ENCODE measurements around the gene CELSR1.

CELSR1 gene

DNA sequence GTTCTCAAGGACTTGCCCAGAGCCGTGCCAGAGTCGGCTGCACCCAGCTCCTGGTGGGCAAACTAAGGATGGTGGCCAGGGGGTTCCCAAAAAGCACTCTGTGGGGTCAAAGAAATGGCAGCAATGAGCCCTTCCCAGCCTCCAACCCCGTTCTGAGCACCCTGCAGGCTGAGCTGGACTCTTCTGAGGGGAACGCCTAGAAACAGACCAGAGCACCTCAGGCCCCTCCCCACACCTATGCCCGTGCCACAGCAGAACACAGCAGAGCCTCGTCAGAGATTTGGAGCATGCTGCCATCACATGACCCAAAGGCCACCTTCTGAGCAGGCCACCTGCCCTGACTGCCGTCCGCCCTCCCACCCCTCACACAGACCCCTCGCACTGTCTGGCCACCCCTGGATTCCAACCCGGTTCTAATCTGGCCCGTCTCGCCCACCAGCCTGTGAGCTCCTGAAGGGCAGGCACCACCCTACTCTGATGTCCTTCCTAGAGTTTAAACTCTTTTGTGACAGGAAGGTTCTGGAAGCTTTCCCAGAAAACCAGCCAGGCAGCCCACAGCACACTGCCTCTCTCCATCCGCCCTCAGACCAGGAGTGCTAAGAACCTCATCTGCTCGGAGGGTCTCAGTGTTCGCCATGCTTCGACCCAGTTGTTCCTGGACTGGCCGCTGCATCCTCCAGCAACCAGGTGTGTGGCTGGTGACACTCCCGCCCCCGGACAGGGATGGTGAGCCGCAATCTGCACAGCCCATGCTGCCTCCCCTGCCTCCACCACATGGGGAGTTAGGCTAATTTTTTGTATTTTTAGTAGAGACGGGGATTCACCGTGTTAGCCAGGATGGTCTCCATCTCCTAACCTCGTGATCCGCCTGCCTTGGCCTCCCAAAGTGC lies 97.6 kb downstream of the CELSR1 start:
- no peak for DNase-seq

DNA sequence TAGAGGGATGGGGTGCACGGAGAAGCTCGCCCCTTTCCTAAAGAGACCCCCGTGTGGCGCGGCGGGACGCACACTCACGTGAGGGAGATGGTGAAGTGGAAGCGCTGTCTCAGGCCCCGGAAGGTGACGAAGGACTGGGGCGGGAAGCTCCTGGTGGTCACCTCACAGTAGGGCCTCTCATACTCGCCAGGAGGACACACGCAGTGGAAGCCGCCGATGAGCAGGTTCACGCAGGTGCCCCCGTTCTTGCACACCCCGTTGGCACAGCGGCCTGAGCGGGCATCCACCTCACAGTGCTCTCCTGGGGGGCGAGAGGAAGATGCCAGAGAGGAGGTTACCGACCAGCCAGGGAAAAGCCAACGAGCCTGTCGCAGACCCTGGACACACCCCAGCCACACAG lies 98.3 kb downstream of the CELSR1 start:
- no peak for DNase-seq

DNA sequence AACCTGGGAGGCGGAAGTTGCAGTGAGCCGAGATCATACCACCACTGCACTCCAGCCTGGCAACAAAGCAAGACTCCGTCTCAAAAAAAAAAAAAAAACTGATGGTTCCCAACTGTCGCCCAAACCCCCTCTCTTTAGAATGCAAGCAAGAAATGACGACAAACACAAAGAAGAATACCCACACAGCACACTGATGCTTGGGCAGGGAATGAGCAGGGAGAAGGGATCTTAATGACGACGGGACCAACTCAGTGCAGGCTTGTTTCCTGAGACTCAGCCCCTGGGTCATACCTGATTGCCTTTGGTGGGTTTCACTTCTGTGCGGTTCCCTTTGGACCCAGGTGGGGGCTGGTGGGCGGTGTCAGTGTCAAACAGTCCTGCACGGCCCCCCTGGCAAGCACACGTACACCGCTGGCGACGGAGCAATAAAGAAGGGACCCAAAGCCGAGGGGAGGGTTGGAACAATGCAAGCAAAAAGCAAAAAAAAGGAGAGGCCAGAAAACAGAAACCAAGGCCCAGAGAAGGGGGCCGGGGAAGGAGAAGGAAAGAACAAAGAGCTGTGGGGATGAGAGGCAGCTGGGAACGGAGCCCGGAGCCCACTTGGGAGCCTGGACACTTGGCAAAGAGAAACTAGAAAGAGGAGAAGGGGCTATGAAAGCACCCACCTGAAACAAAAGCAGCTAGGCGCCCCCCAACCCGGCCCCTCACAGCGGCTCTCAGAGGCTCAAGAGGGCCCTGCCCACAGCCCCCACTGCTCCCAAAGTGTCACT lies 99.6 kb downstream of the CELSR1 start:
- DNase-seq = no peak

DNA sequence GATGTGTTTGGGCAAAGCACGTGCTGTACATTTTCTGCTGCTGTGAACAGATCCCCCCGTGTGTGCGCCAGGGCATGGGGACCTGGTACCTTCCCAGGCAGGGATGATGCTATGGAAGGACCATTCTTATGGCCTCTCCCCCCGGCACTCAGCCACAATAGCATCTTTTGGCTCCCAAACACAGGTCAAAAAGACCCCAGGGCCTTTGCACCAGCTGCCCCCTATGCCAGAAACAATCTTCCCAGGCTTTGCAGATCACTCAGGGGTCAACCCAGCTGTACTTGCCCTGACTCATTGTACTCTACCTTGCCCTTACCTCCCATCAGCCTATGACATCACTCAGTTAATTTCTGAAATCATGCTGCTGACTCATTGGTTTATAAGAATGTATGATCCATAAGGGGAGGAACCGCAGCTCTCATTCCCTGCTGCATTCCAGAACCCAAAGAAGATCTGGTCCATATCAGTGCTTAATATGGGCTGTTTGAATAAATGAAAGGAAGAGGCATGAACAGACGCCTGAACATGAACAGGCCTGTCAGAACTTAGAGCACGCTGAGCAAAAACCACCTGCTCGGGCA lies 100.7 kb downstream of the CELSR1 start:
- DNase-seq = no peak

DNA sequence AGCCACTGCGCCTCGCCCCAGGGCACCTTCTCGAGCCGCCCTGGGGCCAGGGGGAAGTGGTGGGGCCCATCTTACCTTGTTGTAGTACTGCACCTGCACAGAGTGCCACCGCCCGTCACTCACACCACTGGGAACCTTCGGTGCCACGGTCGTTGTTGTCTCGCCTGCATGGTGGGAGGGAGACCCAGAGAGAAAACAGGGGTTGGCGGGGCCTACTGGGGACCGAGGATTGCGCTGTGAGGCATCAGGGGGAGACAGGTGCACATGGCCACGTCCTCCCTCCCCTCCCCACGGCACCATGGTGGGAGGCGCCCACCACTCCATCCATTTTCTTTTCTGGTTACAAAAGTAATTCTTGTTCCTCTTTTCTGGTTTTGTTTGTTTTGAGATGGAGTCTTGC lies 104.1 kb downstream of the CELSR1 start:
- no peak for DNase-seq

DNA sequence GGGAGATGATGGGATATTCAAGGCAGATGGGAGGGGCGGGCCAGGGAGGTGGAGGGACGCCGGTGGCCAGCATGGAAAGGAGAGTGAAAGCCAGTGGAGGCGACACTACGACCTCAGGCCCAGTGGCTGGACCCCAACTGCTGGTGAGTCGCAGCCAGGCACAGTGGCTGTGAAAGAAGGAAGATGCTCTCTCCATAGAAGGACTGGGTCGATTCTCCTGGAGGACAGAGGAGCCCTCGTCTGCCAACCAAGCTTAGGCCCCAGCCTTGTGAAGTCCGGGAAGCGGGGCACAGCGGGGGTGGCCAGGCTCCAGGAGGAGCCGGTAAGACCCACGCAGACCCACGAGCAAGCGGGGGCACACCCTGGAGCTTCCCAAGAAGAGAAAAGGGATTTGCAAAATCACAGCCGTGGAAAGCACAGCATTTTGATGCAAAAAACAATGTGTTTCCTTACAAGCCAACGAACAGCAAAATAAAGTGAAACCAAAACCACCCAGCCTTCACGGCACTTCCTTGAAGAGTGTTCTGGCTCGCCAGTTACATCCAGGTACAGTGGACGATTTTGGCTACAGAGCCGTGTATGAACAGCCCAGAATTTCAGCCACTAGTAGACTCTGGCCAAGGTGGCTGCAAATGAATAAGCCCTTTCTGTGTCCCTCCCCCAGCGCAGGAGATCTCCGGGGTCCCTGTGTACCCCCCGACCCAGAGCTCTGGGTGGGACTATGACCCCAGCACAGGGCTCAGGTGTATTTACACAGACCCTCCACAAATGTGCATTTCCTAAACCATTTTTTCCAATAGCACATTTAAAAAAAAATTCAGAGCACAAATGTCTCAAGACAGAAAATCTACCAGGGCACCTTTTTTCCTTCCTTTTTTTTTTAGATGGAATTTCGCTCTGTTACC lies 105.0 kb downstream of the CELSR1 start:
- DNase-seq = peak; percentile 12

DNA sequence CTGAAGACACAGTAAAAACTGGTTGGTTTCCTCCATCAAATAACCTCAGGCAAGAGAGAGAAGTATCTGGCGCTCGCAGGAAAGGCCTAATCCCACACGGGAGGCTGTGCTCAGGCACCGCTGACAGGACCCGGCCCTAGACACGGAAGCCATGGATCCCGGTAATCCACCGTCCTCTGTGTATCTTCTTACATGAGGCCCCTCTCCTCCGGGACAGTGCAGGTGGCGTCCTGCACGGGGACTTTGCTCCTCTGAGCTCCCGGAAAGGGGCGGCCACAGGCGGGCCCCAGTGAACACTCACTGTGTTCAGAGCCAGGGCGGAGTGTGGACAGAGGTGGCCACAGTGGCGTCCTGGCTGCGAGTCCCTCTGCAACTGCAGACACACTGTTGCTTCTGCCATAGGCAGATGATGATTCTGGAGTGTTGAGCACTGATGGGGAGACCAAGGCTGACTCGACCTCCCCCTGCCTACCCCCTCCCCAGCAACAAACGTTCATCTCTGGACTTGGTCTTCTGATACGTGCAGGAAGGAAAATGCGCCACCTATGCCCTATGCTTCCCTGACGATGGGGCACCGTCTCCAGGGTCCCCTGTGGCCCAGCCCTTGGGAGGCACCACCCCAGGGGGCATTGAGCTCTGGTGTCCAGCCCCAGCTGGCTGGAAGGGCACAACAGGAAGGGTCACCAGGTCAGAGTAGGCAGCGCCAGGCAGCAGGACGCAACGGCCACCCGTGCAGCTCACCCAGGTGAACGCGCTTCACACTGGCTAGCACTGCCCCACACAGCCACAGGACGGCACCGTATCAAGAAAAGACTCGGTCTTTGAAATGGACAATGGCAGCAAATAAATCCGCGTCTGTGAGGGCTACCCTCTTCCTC lies 106.2 kb downstream of the CELSR1 start:
- no peak for DNase-seq

DNA sequence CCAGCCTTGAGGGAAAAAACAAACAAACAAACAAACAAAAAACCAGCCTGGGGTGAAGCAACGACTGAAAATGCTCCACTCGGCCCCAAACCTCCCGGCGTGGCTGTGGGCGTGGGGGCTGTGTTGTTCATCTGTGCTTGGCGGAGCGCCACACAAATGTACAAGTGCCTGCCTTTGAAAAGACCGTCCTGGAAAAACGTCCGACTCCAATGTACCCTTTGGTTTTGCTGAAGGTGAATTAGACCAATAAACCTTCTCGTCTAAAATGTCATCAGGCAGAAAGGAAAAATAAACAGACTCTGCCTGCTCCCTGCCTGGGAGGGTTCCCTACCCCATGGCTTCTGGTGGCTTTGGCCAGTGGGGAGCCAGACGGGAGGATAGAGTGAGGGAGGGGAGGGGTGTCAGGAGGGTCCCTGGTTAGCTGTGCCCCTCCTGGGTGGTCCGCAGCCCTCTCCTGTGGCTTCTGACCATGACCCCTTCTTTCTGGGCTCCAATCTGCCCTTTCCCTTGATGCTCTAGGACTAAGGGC lies 108.0 kb downstream of the CELSR1 start:
- DNase-seq = no peak

DNA sequence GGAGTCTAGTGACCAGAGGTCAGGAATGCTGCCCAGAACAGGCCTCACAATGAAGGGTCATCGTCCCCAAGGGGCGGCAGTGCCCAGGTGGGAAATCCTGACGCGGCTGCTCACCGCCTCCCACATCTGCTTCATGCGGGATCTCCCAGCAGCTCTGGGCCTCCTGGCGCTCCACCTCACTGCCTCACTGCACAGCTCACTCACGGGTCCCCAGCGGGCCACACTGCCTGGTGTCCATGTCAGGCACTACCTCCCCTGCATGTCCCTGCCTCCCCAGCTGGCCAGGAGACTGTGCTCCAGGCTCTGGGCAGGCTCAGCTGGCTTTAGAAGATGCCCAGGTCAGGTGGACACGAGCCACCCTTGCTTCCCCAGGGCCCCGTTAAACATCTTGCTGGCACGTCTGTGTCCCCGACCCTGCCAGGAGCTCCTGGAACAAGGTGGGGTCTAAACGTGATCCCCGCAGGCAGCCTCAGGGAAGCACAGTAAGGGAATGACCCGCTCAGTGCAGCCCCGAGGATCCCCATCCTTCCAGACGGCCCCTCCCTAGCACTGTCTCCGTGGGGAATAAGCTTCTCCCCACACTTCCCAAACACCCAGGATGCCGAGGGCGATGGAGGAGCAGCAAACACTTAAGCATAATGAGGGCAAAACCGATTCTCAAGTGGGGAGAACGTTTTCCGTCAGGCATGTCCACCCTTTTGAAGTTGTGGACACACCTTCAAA lies 108.7 kb downstream of the CELSR1 start:
- DNase-seq = no peak

DNA sequence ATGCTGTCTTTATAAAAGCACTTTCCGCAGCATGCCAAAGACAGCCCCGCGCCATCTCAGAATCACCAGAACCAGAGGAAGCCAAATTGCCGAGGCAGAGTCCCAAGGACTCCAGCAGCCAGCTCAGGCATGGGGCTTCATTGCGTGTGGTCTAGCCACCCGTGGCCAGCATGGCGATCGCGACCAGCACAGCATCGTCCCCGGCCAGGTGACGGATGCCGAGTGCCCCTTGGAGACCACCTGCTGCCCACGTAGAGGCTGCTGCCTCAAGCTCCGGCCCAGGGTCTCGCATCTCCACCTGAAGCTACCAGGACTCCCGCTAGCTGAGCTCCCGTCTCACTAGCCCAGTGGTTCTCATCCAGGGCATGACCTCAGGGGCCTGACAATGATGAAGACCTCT lies 109.2 kb downstream of the CELSR1 start:
- DNase-seq = no peak

DNA sequence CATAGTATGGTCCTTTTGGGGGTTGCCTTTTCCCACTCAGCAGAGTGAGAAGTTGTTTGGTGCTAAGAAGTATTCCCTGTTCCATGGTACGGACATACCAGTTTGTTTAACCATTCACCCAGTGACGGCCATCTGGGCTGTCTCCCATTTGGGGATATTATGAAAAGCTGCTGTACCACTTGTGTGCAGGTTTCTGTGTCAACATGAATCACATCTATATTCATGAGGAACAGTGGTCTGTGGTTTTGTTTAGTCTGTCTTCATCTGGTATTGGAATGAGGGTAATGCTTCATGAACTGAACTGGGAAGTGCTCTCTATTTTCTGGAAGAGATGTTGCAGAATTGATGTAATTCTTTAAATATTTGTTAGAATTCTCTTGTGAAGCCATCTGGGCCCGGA lies 112.4 kb downstream of the CELSR1 start:
- DNase-seq = no peak

DNA sequence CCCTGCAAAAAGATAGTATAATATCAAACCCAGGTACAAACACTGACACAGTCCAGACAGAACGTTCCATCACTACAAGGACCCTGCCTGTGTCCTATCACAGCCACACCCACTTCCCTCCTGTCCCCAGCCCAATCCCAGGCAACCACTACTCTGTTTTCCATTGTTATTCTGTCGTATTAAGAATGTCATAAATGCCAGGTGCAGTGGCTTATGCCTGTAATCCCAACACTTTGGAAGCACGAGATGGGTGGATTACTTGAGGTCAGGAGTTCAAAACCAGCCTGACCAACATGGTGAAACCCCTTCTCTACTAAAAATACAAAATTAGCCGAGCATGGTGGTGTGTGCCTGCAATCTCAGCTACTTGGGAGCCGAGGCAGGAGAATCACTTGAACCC lies 112.9 kb downstream of the CELSR1 start:
- DNase-seq = no peak

DNA sequence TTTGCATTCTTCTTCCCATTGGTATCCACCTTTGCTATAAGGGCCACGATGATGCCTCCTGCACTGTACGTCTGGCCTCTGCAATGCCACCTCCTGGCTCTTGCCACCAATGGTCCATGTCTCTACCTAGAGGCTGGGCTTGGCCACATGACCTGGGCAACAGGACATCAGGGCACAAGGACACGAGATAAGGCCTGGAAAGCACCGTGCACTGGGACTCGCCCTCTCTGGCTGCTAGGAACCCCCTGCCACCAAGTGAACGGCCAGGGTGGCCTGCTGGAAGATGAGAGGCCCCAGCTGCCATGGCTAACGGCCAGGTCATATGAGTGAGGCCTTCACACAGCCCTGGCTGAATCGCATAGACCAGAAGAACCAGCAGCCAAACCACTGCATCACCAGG lies 114.5 kb downstream of the CELSR1 start:
- DNase-seq = no peak

DNA sequence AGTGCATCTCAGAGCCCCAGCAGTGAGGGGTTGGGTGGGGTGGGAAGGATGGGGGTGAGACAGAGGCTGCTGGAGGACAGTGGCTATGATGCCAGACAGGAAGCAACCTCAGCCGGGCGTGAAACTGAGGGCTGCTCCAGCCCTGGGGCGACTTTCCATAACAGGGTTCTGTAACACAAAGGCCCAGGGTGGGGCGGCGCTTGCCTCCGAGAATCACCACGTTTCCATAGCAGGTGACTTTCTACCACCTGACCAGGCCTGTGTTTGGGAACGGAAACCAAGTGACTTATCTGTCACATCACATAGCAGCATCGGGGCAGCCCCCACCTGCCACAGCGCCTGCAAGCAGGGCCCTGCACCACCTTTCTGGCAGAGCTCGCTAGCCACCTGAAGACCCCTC lies 116.2 kb downstream of the CELSR1 start:
- no peak for DNase-seq

DNA sequence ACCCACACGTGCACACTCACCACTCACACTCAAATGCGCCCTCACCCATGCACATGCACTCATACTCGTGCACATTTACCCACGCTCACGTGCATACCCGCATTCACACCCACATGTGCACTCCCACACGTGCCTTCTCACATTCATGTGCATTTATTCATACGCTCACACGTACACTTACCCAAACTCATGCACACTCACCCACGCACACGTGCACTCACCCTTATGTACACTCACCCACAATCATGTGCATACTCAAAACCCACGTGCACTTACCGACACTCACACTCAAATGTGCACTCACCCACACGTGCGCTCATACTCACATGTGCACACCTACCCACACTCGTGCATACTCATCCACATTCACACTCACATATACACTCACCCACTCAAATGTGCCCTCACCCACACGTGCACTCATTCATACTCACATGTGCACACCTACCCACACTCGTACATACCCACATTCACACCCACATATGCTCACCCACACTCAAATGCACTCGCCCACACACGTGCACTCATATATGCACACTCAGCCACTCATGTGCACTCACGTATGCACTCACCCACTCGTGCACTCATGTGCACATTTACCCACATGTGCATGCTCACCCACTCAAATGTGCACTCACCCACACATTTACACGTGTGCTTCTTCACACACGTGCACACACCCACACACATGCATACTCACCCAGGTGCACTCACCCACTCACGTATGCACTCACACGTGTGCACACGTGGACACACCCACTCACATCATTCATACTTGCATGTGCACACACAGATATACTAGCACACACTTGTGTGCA lies 117.5 kb downstream of the CELSR1 start:
- no peak for DNase-seq

DNA sequence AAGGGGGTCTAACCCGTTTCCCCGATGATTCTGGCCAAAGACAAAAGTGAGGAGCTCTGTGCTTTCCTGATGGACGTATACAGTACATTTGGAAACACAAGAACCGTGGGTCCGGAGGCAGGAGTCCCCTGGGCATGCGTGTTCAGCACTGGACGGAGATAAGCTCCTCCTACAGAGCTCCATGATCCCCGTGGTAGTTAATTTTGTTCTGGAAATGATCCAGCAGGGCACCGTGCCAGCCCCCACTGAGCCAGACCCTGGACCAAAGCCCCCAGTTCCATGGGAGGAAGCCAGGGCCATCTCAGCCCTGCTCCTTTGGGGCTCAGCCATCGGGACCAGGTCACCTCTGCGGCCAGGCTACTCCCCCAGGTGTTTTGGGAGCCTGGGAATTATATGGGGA lies 118.6 kb downstream of the CELSR1 start:
- no peak for DNase-seq

DNA sequence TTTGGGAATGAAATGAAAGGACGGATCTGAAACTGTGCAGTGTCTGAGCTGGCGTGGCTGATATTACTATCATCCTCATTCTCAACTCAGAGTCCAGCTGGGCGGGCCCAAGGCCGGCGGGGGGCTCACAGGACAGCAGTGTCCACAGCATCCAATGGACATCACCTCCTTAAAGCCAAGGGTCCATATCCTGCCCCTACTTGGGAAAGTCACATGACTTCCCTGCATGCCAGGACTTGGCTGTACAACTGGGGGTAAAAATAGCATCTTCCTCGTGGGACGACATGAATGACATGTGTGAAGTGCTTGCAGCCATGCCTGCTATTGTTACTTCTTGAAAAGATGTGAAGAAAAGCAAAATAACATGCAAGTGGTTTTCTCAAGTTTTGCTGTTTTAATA lies 119.7 kb downstream of the CELSR1 start:
- no peak for DNase-seq

DNA sequence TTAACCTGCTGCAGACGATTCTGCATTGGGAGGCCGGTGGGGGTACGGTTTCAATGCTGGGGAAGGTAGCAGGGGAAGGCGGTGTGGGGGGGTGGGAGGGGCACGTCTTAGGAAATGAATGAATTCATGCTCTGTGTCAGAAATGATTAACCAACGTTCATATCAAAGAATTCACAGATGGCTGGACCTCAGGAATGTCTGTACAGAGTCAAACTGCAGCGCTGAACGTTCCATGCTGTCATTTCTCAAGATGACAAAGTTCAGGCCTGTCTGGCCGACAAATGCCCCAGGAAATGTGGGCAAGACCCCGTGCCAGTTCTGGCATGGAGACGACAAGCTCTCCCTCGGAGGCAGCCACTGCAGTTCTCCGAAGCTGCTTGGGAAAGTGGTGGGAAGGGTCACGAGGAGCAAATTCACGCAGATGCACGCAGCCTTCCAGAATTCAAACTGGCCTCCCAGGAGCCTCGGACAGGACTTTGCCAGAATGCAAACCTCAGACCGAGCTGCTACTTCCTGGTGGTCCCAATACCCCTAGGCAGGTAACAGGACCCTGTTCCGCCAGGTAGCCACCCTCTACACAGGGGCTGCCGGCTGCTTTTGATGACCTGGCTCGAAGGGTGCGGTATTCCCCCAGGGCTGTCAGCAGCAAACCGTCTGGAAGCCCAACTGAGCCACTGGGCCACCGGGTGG lies 120.4 kb downstream of the CELSR1 start:
- DNase-seq = no peak

DNA sequence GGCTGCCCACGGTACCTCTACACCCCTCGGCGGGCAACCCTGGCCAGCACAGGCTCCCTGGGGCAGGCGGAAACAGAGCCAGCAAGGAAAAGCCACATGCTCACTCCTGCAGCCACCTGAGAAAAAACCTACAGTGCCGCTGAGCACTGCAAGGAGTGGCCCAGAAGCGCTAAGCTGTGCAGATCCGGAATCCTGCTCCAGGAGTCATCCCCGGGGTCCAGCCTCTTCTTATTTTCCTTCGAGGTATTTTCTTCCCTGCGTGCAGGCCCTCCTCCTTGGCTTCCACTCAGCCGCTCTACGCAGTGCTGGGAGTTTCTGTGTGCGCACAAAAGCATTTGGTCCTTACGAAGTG lies 120.9 kb downstream of the CELSR1 start:
- no peak for DNase-seq

Data from hematopoietic multipotent progenitor cell treated with erythropoietin and hydrocortisone succinate and interleukin-3 and kit ligand, for 6 days (in vitro differentiated cells).